ENCODE data around the gene ANGPTL8. TPM values are rescaled to one million over a fixed set of nuclear protein-coding genes. Genes with fewer than 3 reads are reported as not detected.

Gene ANGPTL8
- total RNA-seq, 5 donors from 2014 or later (not counting 1 experiment from before 2014, with no cell fraction given), result not detected

DNA sequence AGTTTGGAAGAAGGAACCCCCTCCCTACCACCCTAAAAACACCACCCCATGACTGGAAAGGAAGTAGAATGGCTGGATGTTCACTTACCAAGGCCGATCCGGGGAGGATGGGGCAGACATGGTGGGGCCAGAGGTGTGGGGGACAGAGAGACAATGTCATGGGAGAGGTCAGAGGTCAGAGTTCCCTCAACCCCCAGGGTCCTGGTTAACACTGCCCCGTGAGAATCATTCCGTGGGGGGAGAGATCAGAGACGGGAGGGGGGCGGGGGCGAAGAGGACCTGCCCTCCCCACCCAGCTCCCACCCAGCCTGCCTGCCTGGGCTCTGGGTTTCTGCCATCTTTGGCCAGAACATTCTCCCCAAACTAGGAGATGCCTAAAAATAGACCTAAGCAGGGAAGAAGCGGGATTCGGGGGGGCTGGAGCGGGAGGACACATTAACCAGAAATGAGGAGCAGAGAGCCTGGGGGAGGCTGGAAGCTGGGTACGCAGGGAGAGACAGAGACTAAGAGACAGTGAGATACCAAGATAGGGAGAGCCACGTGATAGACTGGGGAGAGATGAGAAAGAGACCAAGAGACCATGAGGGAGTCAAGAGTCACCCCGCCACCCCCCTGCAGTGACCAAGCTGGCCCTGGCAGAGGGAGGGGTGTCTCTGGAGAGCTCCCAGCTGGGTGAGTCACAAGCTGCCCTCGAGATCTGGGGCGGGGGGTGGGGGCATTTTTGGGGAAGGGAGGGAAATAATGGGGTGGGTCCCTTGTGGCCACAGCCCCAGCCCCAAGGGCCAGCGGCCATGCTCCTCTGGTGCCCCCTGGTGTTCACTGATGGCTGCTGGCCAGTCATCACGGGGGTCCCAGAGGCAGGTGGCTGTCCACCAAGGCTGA lies 36.0 kb upstream of the ANGPTL8 start:
- peaks cover 0 to 5% (median 0%) of the 10 kb centered on the region in 3 donors for H3K4me1 Mint-ChIP-seq
- ChIA-PET POLR2A (no interaction called here), CTCF (interaction anchor here in 1 of 2 donors (0.6 kb wide), 1 partner anchor 194 kb away, joined by 5 read pairs; no protein-coding TSS in a partner anchor)
- no peaks in the 10 kb centered on the region for H3K36me3 Mint-ChIP-seq
- no peaks in the 10 kb centered on the region for H3K4me1 ChIP-seq (ENCODE audit: control insufficient read depth in 1 of 2, extremely low read depth in 1 of 2, insufficient read depth in 2 of 2, low read length in 2 of 2)
- no peak overlapping the region for H3K4me3 Mint-ChIP-seq
- no peaks in the 10 kb centered on the region for H3K9me3 Mint-ChIP-seq
- peaks cover 0 to 21% of the 10 kb centered on the region in 2 experiments for H3K27me3 ChIP-seq (replicated peaks in 1 of 2; ENCODE audit: control insufficient read depth in 2 of 2, extremely low read depth in 1 of 2, insufficient read depth in 2 of 2, low read length in 1 of 2)
- H3K9me3 ChIP-seq, result no peaks in the 10 kb centered on the region
- peak in 6 of 35 experiments; percentile 12 to 49 (median 22) for DNase-seq
- H3K4me3 ChIP-seq (ENCODE audit: control insufficient read depth in 1 of 2, extremely low read depth in 1 of 2, low read length in 1 of 2), result no peak overlapping the region
- 43% methylated on average over 8 of the region's 17 CpGs for WGBS (ENCODE audit: insufficient coverage)
- peaks cover 11 to 12% of the 10 kb centered on the region in 2 donors for H3K27me3 Mint-ChIP-seq
- no peaks in the 10 kb centered on the region for H3K36me3 ChIP-seq (ENCODE audit: control insufficient read depth in 2 of 2, extremely low read depth in 1 of 2, insufficient read depth in 1 of 2, low read length in 1 of 2)
- H3K27ac ChIP-seq (ENCODE audit: low read length), result no peak overlapping the region
- H3K27ac Mint-ChIP-seq, result no peak overlapping the region
- ATAC-seq (replicated peaks in 1 of 4), result peak in 2 of 4 experiments; percentile 50 to 61

DNA sequence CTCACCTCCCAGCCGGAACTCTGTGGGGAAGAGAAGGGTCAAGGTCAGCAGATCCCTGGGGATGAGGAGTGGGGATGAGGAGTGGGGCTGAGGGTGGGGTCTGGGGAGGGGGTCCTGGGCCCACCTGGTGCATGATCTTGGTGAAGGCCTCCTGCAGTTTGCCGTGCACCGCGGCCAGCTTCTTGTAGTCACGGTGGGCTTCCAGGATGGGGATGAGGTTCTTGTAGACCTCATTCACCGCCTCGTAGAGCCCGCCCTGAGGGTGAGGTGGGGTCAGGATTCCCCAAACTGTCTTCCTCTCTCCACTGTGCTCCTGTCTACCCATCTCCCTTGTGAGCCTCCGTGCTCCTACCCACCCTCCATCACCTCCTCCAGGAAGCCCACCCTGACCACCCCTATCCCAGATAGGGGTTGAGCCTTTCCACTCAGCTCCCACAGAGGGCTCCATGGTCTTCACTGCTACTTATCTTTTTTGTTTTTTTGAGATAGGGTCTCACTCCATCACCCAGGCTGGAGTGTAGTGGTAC lies 35.3 kb upstream of the ANGPTL8 start:
- Mint-ChIP-seq H3K27ac (no peak overlapping the region), H3K27me3 (peaks cover 11 to 12% of the 10 kb centered on the region in 2 donors), H3K36me3 (no peaks in the 10 kb centered on the region), H3K9me3 (no peaks in the 10 kb centered on the region), H3K4me3 (no peak overlapping the region), H3K4me1 (peaks cover 0 to 5% (median 0%) of the 10 kb centered on the region in 3 donors)
- 75% methylated on average over 2 of the region's 9 CpGs for WGBS (ENCODE audit: insufficient coverage)
- no peak overlapping the region for H3K27ac ChIP-seq (ENCODE audit: low read length)
- ATAC-seq (replicated peaks in 1 of 4), result peak in 1 of 4 experiments; percentile 30
- no peak overlapping the region for H3K4me3 ChIP-seq (ENCODE audit: control insufficient read depth in 1 of 2, extremely low read depth in 1 of 2, low read length in 1 of 2)
- POLR2A ChIA-PET, result no interaction called here
- CTCF ChIA-PET, result no interaction called here
- H3K36me3 ChIP-seq (ENCODE audit: control insufficient read depth in 2 of 2, extremely low read depth in 1 of 2, insufficient read depth in 1 of 2, low read length in 1 of 2), result no peaks in the 10 kb centered on the region
- DNase-seq, result no peak
- H3K4me1 ChIP-seq (ENCODE audit: control insufficient read depth in 1 of 2, extremely low read depth in 1 of 2, insufficient read depth in 2 of 2, low read length in 2 of 2), result no peaks in the 10 kb centered on the region
- H3K27me3 ChIP-seq (replicated peaks in 1 of 2; ENCODE audit: control insufficient read depth in 2 of 2, extremely low read depth in 1 of 2, insufficient read depth in 2 of 2, low read length in 1 of 2), result peaks cover 0 to 21% of the 10 kb centered on the region in 2 experiments
- H3K9me3 ChIP-seq, result no peaks in the 10 kb centered on the region

GRCh38 chr19:11204943-11205349 lies 34.5 kb upstream of the ANGPTL8 start:
- ATAC-seq (replicated peaks in 1 of 4) (no peak), DNase-seq (no peak)
- Mint-ChIP-seq H3K4me3 (no peak overlapping the region), H3K27me3 (peaks cover 11 to 12% of the 10 kb centered on the region in 2 donors), H3K4me1 (peaks cover 0 to 5% (median 0%) of the 10 kb centered on the region in 3 donors), H3K36me3 (no peaks in the 10 kb centered on the region), H3K27ac (no peak overlapping the region), H3K9me3 (no peaks in the 10 kb centered on the region)
- Histone ChIP-seq H3K9me3 (no peaks in the 10 kb centered on the region), H3K4me1 (ENCODE audit: control insufficient read depth in 1 of 2, extremely low read depth in 1 of 2, insufficient read depth in 2 of 2, low read length in 2 of 2) (no peaks in the 10 kb centered on the region), H3K27me3 (replicated peaks in 1 of 2; ENCODE audit: control insufficient read depth in 2 of 2, extremely low read depth in 1 of 2, insufficient read depth in 2 of 2, low read length in 1 of 2) (peaks cover 0 to 18% of the 10 kb centered on the region in 2 experiments), H3K4me3 (ENCODE audit: control insufficient read depth in 1 of 2, extremely low read depth in 1 of 2, low read length in 1 of 2) (no peak overlapping the region), H3K27ac (ENCODE audit: low read length) (no peak overlapping the region), H3K36me3 (ENCODE audit: control insufficient read depth in 2 of 2, extremely low read depth in 1 of 2, insufficient read depth in 1 of 2, low read length in 1 of 2) (no peaks in the 10 kb centered on the region)
- ChIA-PET CTCF (interaction anchor here (0.7 to 1.5 kb wide), 2 partner anchors 25 to 169 kb away, joined by 3 to 4 read pairs; no protein-coding TSS in a partner anchor), POLR2A (no interaction called here)
- WGBS (ENCODE audit: insufficient coverage), result no CpG with 5 or more reads among the region's 5 CpGs

DNA sequence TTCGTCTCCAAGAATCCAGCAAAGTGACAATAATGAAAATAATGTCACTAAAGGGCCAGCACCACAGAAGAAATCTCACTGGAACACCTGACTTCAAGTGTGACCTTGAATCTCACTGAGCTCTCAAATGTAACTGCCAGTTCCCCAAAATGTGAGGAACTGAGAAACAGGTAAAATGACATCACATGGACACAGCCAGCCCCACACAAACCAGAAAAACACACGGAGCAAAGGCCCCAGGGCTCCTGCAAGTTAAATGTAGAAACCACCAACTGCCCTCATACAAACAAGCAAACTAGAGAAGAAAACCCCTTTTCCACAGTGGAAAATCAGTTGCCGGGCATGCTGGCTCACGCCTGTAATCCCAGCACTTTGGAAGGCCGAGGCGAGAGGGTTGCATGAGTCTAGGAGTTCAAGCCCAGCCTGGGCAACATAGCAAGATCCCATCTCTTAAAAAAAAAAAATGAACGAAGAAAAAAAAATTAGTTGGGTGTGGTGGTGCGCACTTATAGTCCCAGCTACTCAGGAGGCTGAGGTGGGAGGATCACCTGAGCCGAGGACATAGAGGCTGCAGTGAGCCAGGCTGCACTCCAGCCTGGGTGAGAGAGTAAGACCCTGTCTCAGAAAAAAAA lies 33.4 kb upstream of the ANGPTL8 start:
- H3K4me1 ChIP-seq (ENCODE audit: control insufficient read depth in 1 of 2, extremely low read depth in 1 of 2, insufficient read depth in 2 of 2, low read length in 2 of 2), result no peaks in the 10 kb centered on the region
- Mint-ChIP-seq H3K4me1 (peaks cover 0 to 5% (median 0%) of the 10 kb centered on the region in 3 donors), H3K9me3 (no peaks in the 10 kb centered on the region), H3K36me3 (no peaks in the 10 kb centered on the region), H3K4me3 (no peak overlapping the region), H3K27ac (no peak overlapping the region), H3K27me3 (peaks cover 11 to 12% of the 10 kb centered on the region in 2 donors)
- H3K36me3 ChIP-seq (ENCODE audit: control insufficient read depth in 2 of 2, extremely low read depth in 1 of 2, insufficient read depth in 1 of 2, low read length in 1 of 2), result no peaks in the 10 kb centered on the region
- H3K9me3 ChIP-seq, result no peaks in the 10 kb centered on the region
- 88% methylated on average over 6 of the region's 9 CpGs for WGBS (ENCODE audit: insufficient coverage)
- peaks cover 0 to 13% of the 10 kb centered on the region in 2 experiments for H3K27me3 ChIP-seq (replicated peaks in 1 of 2; ENCODE audit: control insufficient read depth in 2 of 2, extremely low read depth in 1 of 2, insufficient read depth in 2 of 2, low read length in 1 of 2)
- H3K4me3 ChIP-seq (ENCODE audit: control insufficient read depth in 1 of 2, extremely low read depth in 1 of 2, low read length in 1 of 2), result no peak overlapping the region
- ChIA-PET CTCF (interaction anchor here (0.6 to 1.5 kb wide), 3 partner anchors 26 to 170 kb away, joined by 3 to 4 read pairs (median 3); no protein-coding TSS in a partner anchor), POLR2A (interaction anchor here in 1 of 2 donors (1.1 kb wide), 1 partner anchor 64 kb away, joined by 3 read pairs; no protein-coding TSS in a partner anchor)
- DNase-seq (no peak), ATAC-seq (replicated peaks in 1 of 4) (no peak)
- H3K27ac ChIP-seq (ENCODE audit: low read length), result no peak overlapping the region

DNA sequence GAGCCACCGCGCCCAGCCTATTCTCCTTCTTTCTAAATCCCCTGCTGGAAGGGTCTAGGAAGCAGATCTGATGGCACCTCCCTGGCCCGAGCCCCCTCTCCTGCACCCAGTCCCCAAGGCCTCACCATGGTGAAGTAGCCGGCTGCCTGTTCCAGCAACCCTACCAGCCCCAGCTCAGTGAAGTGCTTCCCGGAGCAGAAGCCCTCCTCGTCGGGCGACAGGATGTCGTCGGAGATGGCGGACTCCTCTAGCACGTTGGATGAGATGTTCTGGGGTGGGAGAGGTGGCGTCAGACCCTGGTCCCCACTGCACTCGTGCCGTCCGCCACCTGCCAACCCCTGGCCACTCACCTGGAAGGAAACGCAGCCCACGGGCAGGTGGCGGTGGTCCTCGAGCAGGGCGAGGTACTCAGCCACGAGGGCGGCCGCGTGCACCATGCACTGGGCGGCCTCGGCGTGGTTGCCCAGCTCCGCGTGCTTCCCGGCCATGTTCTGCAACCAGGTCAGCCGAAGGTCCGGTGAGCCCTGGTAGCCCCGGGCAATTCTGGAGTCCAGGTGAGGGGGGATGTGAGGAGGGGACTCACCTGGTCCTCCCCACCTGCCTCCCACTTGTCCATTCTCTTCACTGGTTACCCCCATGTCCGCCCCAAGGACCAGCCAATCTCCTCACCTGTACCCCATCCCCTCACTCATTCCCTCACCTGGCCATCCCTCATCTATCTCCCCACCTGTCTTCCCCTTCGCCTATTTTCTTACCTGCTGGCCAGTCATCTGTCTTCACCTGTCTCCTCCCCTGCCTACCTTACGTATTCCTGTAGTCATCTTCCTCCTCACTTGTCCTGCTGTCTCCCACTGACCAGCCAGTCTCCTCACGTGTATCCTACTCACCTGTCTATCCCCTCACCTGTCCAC lies 30.6 kb upstream of the ANGPTL8 start:
- peaks cover 0 to 5% (median 0%) of the 10 kb centered on the region in 3 donors for H3K4me1 Mint-ChIP-seq
- H3K4me3 Mint-ChIP-seq, result no peak overlapping the region
- Histone ChIP-seq H3K9me3 (no peaks in the 10 kb centered on the region), H3K36me3 (ENCODE audit: control insufficient read depth in 2 of 2, extremely low read depth in 1 of 2, insufficient read depth in 1 of 2, low read length in 1 of 2) (no peaks in the 10 kb centered on the region), H3K27me3 (replicated peaks in 1 of 2; ENCODE audit: control insufficient read depth in 2 of 2, extremely low read depth in 1 of 2, insufficient read depth in 2 of 2, low read length in 1 of 2) (peaks cover 0 to 7% of the 10 kb centered on the region in 2 experiments), H3K27ac (ENCODE audit: low read length) (no peak overlapping the region), H3K4me1 (ENCODE audit: control insufficient read depth in 1 of 2, extremely low read depth in 1 of 2, insufficient read depth in 2 of 2, low read length in 2 of 2) (no peaks in the 10 kb centered on the region), H3K4me3 (ENCODE audit: control insufficient read depth in 1 of 2, extremely low read depth in 1 of 2, low read length in 1 of 2) (no peak overlapping the region)
- no peak overlapping the region for H3K27ac Mint-ChIP-seq
- ChIA-PET POLR2A (no interaction called here), CTCF (no interaction called here)
- H3K36me3 Mint-ChIP-seq, result no peaks in the 10 kb centered on the region
- no peaks in the 10 kb centered on the region for H3K9me3 Mint-ChIP-seq
- WGBS (ENCODE audit: insufficient coverage), result 89% methylated on average over 19 of the region's 38 CpGs
- peaks cover 6 to 12% of the 10 kb centered on the region in 2 donors for H3K27me3 Mint-ChIP-seq
- ATAC-seq (replicated peaks in 1 of 4), result no peak
- no peak for DNase-seq

All from T-cell (primary cell).